A673 (cell line): ENCODE results near the gene KCTD20. TPM values are rescaled to one million over a fixed set of nuclear protein-coding genes. Genes with fewer than 3 reads are reported as not detected.

Experiments
- BruUV-seq: library from RNA; stranded (reverse); fragments of 400-500 nt; replicated peaks from 2 replicates; lab custom pipeline; 2021; lab: Mats Ljungman, UMichigan
- CTCF ChIA-PET: fragments of 300-600 bp; sonication (Branson Sonifier 250); formaldehyde crosslinking; loops from one replicate; lab custom pipeline; 2022; ENCODE audit warnings: antibody characterized with exemption; lab: Charles Lee
- POLR2A ChIA-PET: fragments of 300-600 bp; sonication (Branson Sonifier 250); formaldehyde crosslinking; loops from one replicate; lab custom pipeline; 2022; ENCODE audit warnings: antibody characterized with exemption; ENCODE audit not compliant: low non-redundant PET; lab: Charles Lee
- DNase-seq: peaks from one replicate; pipeline ENCODE4 v3.0.0-alpha.2; 2015; ENCODE audit warnings: low spot score
- H3K27ac ChIP-seq: fragments of 200-600 bp; sonication (generic); 2 replicates; pipeline ENCODE4 v1.5.1; 2016; ENCODE audit warnings: mixed run types, low read depth, mild to moderate bottlenecking, mixed read lengths, antibody characterized with exemption, low read length; ENCODE audit not compliant: poor library complexity, severe bottlenecking
- H3K27me3 ChIP-seq: fragments of 200-600 bp; sonication (generic); replicated peaks from 2 replicates; pipeline ENCODE4 v1.6.1; 2017; ENCODE audit warnings: mixed run types, low read depth, mild to moderate bottlenecking, mixed read lengths, antibody characterized with exemption, low read length; ENCODE audit not compliant: insufficient read depth, poor library complexity
- H3K36me3 ChIP-seq: fragments of 200-600 bp; sonication (generic); 2 replicates; pipeline ENCODE4 v1.6.1; 2016; ENCODE audit warnings: mixed run types, mild to moderate bottlenecking, mixed read lengths, antibody characterized with exemption, low read length; ENCODE audit not compliant: insufficient read depth, poor library complexity, severe bottlenecking
- H3K4me1 ChIP-seq: fragments of 200-600 bp; sonication (generic); 2 replicates; pipeline ENCODE4 v1.6.1; 2017; ENCODE audit warnings: mixed run types, mild to moderate bottlenecking, mixed read lengths, antibody characterized with exemption, low read length; ENCODE audit not compliant: insufficient read depth, poor library complexity, severe bottlenecking
- H3K4me3 ChIP-seq: fragments of 200-600 bp; sonication (generic); 2 replicates; pipeline ENCODE4 v1.5.1; 2016; ENCODE audit warnings: low read depth, mixed run types, mild to moderate bottlenecking, mixed read lengths, low read length; ENCODE audit not compliant: poor library complexity, severe bottlenecking
- H3K9me3 ChIP-seq: fragments of 200-600 bp; sonication (generic); 2 replicates; pipeline ENCODE4 v1.6.1; 2016; ENCODE audit warnings: mixed run types, low read depth, mild to moderate bottlenecking, mixed read lengths, antibody characterized with exemption, low read length; ENCODE audit not compliant: poor library complexity, severe bottlenecking
- CTCF ChIP-seq: fragments of 300-800, 200-600 bp; sonication (generic); conservative IDR thresholded peaks from 2 replicates; pipeline ENCODE4 v1.5.1; 2017; ENCODE audit warnings: low read depth, mild to moderate bottlenecking, antibody characterized with exemption, low read length, moderate library complexity, mixed read lengths
- EZH2 ChIP-seq: fragments of 200-600 bp; sonication (generic); IDR thresholded peaks from 2 replicates; pipeline ENCODE4 v1.6.1; 2017; ENCODE audit warnings: borderline replicate concordance, low read depth, mild to moderate bottlenecking, mixed read lengths, antibody characterized with exemption, low read length; ENCODE audit not compliant: poor library complexity, severe bottlenecking
- intact Hi-C: fragments of 100-400 bp; cut with micrococcal nuclease; formaldehyde crosslinking; loops from one replicate; pipeline ENCODE4 v1.10.0; 2022; ENCODE audit not compliant: unreplicated experiment
- total RNA-seq: library from RNA; stranded (reverse); gene quantifications from 2 replicates; pipeline ENCODE4 v1.2.3, GENCODE V29; 2021

The KCTD20 gene
- total RNA-seq, 1 experiment from 2014 or later = 72.6 TPM

- POLR2A ChIA-PET = interaction anchor here (0.7 kb wide), 2 partner anchors 10 to 15 kb away, joined by 3 read pairs; no protein-coding TSS in a partner anchor
- no peaks in the 10 kb centered on the region for H3K27me3 ChIP-seq
- TF ChIP-seq CTCF (no peak), EZH2 (no peak)
- no peak overlapping the region for H3K4me3 ChIP-seq
- CTCF ChIA-PET = no interaction called here
- H3K4me1 ChIP-seq = no peaks in the 10 kb centered on the region
- DNase-seq = no peak
- H3K9me3 ChIP-seq = no peaks in the 10 kb centered on the region
- no peak overlapping the region for H3K27ac ChIP-seq
- no TSS peak for BruUV-seq
- intact Hi-C loops = no loop called here
- H3K36me3 ChIP-seq = peaks cover 22% of the 10 kb centered on the region
These were observed 50.5 kb downstream of the KCTD20 start for GRCh38 chr6:36493319-36493718.

DNA sequence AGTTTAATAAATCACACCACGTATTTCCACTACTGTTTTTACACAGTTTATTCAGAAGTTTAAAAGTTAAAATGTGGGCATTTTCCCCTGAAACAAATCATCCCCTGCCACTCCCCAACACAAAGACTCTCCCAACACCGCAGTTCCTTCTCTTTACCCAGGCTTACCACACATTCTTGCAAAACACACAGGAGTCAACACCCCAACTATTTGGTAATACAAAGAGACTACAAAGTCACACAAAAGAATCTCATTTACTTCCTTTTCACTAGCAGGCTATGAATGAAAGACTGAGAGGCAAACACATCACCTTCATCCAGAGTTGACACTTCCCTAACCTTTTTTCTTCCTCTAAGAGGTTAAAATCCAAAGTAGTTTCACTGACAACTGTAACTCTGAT lies 51.1 kb downstream of the KCTD20 start:
- Histone ChIP-seq H3K27me3 (no peaks in the 10 kb centered on the region), H3K27ac (no peak overlapping the region), H3K36me3 (peaks cover 22% of the 10 kb centered on the region), H3K9me3 (no peaks in the 10 kb centered on the region), H3K4me1 (no peaks in the 10 kb centered on the region), H3K4me3 (no peak overlapping the region)
- TF ChIP-seq CTCF = no peak
- no peak for TF ChIP-seq EZH2
- no TSS peak for BruUV-seq
- ChIA-PET CTCF (no interaction called here), POLR2A (no interaction called here)
- intact Hi-C loops = no loop called here
- no peak for DNase-seq

- Histone ChIP-seq H3K27ac (no peak overlapping the region), H3K27me3 (no peaks in the 10 kb centered on the region), H3K36me3 (peaks cover 22% of the 10 kb centered on the region), H3K9me3 (no peaks in the 10 kb centered on the region), H3K4me1 (no peaks in the 10 kb centered on the region), H3K4me3 (no peak overlapping the region)
- BruUV-seq = no TSS peak
- no peak for DNase-seq
- TF ChIP-seq CTCF (no peak), EZH2 (no peak)
- POLR2A ChIA-PET = no interaction called here
- intact Hi-C loops = no loop called here
- CTCF ChIA-PET = no interaction called here
These were observed 52.3 kb downstream of the KCTD20 start for GRCh38 chr6:36495086-36495485.
